NCI-H1436 (cell line): ENCODE results near the gene OR52E1.
"Not testable (repeated sequence)": the region's sequence is repeated elsewhere in the genome, so short reads cannot be mapped to it uniquely, and the experiment has no call there.

ENCODE experiments used
- DNase-seq: peaks from one replicate; lab custom pipeline; 2025; lab: John Stamatoyannopoulos, UW

OR52E1 gene

DNA sequence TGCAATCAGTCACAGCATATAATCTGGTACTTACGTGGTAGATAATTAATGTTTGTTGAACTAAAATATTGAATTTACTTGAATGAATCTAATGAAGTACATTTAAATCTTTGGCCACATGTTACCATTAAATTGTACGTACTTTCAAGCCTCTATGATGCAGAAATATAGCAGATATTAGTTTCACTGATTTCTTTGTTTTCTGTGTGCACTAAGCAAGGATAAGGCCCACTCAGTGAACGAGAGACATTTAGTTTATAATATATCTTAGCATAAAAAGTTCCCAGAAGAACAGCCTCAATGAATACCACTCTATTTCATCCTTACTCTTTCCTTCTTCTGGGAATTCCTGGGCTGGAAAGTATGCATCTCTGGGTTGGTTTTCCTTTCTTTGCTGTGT is at the start of gene OR52E1:
Gene OR52E1 (plus strand): TSS at position 301 of the 400 bp plus-strand sequence.
- DNase-seq, result no peak

DNA sequence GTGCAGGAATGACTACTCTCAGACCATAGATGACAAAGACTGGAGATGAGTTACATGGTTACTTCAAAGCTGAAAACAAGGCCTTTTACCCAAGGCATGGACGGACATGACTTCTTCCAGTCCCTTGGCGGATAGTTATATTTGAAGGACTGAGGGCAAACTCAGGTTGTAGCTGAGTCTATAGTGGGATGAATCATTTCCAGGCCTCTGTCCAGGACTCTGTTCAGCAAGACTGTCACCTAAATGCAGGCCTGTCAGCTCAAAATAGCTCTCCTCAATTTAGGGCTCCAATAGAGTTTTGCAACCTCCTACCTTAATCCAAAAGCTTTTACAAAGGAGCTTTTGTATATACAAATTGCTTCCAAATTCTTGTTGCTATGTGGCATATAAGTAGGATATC is 47.4 kb upstream of the OR52E1 start:
- no peak for DNase-seq

DNA sequence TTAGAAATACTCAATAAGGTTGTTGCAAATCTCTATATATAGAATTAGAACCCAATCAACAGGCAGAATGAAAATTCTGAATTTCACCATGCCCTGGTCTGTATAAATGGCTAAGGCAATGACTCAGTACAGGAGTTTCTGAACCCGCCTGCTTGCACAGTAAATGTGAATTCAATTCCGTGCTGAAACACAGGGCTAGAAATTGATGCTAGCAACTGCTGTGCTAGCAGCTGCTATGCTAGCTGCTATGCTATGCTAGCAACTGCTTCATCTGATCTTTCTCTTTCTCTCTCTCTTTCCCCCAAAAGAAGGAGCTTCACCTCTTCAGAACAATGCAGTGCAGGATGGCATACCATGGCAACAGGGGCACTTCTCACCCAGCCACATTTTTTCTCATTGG is 32.7 kb upstream of the OR52E1 start:
- DNase-seq, result no peak

DNA sequence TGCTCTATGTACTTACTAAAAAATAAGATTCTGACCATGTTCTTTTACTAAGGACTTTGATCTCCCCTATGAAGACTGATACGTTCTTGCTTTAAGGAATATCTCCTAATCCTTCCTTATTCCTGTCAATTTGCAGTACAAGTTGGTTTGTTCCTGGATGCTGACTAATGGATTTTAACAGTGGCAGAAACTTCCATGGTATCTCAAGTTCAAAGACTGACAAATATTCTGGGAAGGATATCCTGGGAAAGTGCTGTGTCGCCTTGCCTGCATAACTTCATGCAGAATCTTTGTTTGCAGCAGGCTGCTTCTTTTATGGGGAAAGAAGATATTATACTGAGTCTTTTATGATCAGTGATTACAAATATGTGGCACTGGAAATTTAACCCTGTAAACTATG is 31.4 kb upstream of the OR52E1 start:
- DNase-seq, result no peak

DNA sequence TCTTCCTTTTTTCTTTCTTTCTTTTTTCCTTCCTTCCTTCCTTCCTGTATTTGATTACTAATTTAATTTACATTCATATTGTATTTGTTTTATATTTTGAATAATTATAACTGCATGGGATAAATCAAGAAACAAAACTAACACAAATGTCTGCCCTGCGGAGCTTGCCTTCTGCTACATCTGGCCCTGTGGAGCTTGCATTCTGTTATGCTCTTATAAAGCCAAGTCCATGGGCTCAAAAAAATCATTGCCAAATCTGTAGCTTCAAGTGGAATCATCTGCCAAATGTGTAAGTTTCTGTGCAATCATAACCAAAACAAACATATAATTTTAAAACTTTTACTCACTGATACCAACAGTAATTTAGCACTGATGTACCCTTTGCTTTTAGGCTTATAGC is 31.0 kb upstream of the OR52E1 start:
- DNase-seq, result no peak

DNA sequence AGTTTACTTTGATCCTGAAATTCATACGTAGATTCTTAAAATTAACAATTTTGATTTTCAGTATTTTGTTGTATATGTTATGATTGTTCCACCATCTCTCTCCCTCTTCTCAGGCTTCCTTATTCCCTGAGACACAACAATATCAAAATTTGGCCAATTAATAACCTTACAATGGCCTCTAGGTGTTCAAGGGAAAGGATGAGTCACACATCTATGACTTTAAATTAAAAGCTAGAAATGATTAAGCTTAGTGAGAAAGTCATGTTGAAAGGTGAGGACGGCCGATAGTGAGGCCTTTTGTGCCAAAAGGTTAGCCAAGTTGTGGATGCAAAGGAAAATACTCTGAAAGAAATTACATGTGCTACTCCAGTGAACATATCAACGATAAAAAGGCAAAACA is 28.5 kb upstream of the OR52E1 start:
- no peak for DNase-seq

DNA sequence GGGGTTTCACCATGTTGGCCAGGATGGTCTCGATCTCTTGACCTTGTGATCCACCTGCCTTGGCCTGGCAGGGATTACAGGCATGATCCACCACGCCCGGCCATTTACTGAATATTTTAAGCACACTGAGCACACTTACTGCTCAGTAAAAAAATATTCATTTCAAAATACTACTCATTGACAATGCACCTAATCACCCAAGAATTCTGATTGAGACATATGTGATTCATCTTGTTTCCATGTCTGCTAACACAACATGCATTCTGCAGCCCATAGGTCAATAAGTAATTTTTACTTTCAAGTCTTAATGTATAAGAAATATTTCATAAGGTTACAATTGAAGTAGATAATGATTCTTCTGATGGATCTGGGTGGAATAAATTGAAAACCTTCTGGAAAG is 27.3 kb upstream of the OR52E1 start:
- no peak for DNase-seq

DNA sequence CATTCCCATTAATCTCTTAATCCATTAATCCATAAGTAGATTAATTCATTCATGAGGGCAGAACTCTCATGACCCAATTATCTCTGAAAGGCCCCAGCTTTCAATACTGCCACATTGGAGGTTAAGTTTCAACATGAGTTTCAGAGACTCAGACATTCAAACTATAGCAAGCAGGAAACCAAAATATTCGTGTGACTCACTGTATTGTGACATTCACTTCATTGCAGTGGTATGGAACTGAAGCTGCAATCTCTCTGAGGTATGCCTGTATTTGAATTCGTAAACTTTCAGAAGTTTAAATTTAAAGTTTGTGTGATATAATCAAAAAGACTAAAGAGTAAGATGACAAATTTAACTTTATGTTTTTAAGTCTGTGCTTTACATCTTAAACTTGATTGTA is 26.0 kb upstream of the OR52E1 start:
- no peak for DNase-seq

DNA sequence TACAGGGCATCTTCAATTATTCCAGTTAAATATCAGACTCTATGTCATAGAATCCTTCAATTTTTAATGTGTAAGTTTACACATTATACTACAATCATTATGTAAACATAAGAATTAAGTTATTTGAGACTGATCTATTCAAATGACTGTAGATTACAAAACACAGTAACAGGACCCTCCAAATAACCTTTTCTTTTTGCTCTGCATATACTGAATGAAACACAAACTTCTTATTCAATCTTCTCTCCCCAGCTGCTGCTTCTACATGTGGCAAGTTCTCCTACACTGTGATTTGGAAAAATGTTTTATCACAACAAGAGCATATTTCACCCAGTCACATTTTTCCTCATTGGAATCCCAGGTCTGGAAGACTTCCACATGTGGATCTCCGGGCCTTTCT is 23.1 kb upstream of the OR52E1 start, which contains the start of gene OR52J3:
Gene OR52J3 (plus strand): TSS at position 301 of the 400 bp plus-strand sequence. CDS start 0 bp downstream, at position 301.
- no peak for DNase-seq

DNA sequence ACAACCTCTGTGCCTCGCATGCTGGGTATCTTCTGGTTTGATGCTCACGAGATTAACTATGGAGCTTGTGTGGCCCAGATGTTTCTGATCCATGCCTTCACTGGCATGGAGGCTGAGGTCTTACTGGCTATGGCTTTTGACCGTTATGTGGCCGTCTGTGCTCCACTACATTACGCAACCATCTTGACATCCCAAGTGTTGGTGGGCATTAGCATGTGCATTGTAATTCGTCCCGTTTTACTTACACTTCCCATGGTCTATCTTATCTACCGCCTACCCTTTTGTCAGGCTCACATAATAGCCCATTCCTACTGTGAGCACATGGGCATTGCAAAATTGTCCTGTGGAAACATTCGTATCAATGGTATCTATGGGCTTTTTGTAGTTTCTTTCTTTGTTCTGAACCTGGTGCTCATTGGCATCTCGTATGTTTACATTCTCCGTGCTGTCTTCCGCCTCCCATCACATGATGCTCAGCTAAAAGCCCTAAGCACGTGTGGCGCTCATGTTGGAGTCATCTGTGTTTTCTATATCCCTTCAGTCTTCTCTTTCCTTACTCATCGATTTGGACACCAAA is 22.5 kb upstream of the OR52E1 start:
- no peak for DNase-seq

DNA sequence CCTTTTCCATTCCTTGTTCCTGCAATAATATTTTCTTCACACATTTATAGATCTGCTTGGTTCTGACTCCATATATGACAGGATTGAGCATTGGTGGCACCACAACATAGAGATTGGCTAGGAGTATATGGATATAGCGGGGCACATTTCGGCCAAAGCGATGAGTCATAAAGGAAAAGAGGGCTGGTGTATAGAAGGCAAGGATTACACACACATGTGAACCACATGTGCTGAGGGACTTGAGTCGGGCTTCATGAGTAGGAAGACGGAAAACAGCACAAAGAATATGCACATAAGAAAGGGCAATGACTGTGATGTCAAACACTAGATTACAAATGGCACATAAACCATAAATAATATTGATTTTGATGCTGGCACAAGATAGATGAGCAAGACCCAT is 10.7 kb upstream of the OR52E1 start:
- not testable (repeated sequence) for DNase-seq

DNA sequence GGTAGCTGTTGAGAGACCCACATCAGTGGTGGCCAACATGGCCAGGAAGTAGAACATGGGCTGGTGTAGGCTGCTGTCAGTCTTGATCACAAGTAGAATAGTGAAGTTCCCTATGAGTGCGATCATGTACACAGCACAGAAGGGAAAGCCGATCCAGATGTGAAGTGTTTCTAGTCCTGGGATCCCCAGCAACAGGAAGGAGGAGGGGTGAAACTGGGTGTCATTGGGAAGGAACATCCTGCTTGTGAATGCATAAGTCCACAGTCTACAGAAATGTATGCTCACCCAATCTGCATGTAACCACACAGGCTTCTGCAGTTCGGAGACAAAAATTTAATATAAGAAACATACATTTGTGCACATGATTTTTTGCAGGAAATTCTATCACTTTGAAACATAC is 10.0 kb upstream of the OR52E1 start, which contains the start of gene OR52E2:
Gene OR52E2 (minus strand): TSS at position 237 of the 400 bp plus-strand sequence. CDS start 0 bp downstream, at position 237.
- DNase-seq, result no peak

DNA sequence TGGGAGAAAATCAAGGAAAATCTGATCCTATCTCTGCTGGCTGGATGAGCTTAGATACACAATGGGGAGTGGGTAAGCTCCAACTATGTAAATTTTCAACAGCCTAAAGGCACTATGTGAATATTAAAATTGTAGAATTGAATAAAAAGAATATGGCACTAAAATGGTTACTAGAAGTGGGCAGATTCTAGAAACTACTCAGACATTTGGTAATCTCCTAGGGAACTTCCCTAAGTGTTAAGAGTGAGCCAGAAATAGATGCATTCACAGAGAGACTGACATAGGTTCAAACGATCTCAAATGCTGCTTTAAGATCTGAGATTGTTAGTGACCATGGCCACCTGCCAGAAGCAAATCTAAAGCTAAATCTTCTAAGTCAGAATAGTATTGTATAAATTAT is 4.3 kb upstream of the OR52E1 start:
- DNase-seq, result no peak

DNA sequence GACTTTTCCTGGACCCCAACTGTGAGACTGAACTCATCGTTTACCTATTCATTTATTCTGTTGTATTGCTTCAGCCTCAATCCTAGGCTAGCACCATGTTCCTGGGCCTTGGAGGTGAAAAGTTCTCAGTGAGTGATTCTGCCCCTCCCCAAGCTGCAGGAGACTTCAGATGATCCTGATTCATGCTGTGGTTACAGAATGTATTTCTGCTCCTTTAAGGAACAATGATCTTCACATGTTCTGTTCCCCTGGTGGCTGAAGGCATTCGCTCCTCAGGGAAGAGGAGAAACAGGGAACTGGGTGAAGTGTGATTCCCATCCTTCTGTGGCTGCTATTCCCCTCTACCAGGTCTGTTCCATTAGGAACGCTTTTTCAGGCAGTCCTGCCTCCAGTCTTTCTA is 2.4 kb downstream of the OR52E1 start:
- no peak for DNase-seq

DNA sequence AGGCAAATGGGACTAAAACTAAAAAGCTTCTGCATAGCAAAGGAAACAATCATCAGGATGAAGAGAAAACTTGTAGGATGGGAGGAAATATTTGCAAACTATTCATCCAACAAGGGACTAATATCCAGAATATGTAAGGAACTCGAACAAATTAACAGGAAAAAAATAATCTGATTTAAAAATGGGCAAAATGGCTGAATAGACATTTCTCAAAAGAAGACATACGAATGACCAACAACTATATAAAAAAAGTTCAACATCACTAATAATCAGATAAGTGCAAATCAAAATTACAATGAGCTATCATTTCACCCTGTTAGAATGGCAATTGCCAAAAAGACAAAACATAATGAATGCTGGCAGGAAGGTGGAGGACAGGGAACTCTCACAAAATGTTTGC is 12.0 kb downstream of the OR52E1 start:
- no peak for DNase-seq

DNA sequence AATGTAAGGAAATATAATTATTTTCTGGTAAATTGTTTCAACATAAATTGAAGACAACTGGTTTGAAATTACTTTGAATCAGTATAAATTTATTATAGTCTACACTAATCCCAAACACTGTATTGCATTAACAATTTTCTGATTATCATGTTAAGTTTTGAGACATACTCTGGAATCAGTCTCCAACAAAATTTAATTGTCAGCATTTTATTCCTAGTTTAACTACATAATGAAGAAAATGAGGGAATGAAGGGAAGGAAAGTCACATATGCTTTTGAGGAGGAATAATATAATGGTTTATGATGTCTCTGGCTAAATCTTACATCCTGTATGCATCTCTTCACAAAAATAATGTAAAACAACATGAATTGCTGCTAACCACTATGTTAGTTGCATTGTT is 14.2 kb downstream of the OR52E1 start:
- DNase-seq, result no peak

DNA sequence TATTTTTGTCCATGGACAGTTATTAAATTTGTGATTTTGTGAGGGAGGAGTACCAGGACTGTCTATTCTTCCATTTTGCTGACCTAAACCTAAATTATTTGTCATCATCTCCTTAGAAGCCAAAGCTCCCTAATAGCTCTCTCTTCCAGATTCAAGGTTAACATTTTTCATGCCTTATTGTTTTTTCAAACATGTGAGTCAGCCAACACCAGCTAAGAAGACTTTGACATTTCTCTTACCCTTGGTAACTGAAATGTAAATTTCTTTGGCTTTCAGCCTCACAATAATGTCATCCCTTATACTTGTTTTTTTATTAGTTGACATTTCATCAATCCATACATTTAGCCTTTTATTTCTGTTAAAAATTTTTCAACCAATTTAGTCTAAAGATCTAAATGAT is 19.2 kb downstream of the OR52E1 start:
- DNase-seq, result no peak

DNA sequence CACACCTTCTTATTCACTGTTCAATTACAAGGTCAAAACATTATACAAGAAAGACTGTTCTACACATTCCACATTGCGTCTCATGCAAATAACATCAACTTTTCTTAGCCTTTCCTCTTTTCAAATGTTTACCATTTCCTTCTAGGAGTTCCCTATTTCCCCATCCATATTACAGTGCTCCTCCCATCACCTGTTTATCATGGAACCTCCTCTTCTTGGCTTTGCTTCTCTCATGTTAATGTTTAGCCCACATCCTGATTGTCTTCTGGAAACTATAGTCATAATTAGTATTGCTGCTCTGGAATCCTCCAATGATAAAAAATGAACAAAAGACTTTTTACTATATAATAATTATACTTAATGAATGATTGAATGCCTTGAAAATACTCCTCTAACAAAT is 21.3 kb downstream of the OR52E1 start:
- DNase-seq, result no peak

DNA sequence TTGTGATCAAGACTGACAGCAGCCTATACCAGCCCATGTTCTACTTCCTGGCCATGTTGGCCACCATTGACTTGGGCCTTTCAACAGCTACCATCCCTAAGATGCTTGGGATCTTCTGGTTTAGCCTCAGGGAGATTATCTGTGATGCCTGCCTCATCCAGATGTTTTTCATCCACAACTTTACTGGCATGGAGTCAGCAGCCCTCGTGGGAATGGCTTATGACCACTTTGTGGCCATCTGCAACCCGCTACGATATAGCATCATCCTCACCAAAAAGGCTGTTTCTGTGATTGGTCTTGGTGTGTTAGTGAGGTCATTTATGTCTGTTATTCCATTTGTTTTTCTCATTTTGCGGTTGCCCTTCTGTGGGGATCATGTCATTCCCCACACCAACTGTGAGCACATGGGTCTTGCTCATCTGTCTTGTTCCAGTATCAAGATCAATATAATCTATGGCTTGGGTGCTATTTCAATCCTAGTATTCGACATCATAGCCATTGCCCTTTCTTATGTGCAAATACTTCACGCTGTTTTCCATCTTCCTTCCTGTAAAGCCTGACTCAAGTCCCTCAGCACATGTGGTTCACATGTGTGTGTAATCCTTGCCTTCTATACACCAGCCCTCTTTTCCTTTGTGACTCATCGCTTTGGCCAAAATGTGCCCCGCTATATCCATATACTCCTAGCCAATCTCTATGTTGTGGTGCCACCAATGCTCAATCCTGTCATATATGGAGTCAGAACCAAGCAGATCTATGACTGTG is 23.6 kb downstream of the OR52E1 start:
- DNase-seq, result no peak

DNA sequence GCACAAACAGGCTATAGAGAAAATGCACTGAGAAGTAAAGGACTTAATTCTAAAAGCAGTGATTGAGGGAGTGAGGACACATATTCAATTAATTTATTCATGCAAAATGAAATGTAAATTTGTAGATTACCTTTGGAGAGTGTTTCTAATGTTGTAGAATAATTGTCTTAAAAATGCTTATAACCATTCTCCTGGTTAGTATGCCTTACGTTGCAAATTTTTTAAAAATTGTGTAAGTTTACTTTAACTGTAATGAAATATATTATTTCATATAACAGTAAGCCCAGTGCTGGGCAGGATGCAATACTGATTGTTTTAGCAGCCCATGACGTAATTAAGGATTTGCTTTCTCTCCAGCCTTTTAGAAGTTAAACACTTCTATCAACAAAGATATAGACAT is 26.6 kb downstream of the OR52E1 start:
- no peak for DNase-seq

DNA sequence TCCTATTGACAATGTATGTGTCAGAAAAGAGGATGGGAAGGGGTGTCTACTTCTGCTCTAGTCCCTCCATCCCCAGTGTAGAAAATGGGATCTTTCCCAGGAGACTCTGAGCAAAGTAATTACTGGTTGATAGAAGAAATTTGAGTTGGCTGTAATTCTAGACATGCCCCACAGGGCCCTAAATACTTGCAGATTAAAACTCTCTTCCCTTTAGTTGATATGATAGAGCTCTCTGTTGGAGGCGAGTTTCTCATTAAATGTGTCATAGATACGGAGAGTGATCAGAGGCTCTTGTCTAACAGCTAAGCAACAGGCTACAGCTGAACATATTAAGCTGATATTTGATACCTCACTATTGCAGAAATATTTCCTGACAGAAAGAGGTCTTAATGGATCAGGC is 32.9 kb downstream of the OR52E1 start:
- DNase-seq, result no peak

DNA sequence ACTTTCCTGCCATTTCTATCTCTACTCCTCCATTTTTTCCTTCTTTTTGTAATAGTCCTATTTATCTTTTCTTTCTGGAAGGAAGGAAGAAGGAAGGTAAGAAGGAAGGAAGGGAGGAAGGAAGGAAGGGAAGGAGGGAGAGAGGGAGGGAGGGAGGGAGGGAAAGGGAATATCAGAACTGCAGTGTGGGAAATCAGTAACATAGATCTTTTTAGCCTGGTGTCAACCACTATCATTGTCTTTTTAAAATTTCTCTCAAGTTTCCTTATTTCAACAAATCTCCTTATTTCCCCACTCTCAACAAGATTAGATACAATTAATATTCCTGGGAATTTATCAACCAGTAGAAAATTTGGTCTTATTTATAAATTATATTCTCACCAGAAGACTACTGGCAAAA is 33.7 kb downstream of the OR52E1 start:
- no peak for DNase-seq

DNA sequence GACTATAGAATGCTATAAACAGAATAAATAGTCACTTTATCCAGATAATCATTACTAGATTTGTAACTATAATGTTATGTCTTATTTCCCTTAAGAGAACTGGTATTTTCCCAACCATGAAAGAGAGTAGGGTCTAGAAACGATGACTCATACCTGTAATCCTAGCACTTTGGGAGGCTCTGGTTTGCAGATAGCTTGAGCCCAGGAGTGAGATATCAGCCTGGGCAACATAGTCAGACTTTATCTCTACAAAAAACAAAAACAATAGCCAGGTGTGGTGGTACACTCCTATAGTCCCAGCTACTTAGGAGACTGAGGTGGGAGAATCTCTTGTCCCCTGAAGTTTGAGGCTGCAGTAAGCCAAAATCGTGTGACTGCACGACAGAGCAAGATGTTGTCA is 37.9 kb downstream of the OR52E1 start:
- DNase-seq, result no peak

DNA sequence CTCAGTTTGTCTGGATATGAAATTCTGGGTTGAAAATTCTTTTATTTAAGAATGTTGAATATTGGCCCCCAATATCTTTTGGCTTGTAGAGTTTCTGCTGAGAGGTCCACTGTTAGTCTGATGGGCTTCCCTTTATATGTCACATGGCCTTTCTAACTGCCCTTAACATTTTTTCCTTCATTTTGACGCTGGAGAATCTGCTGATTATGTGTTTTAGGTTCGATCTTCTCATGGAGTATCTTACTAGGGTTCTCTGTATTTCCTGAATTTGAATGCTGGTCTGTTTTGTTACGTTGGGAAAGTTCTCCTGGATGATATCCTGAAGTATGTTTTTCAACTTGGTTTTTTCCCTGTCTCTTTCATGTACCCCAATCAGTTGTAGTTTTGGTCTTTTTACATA is 46.0 kb downstream of the OR52E1 start:
- no peak for DNase-seq
